Measurements from ENCODE around the gene CXCL14.

Gene CXCL14

DNA sequence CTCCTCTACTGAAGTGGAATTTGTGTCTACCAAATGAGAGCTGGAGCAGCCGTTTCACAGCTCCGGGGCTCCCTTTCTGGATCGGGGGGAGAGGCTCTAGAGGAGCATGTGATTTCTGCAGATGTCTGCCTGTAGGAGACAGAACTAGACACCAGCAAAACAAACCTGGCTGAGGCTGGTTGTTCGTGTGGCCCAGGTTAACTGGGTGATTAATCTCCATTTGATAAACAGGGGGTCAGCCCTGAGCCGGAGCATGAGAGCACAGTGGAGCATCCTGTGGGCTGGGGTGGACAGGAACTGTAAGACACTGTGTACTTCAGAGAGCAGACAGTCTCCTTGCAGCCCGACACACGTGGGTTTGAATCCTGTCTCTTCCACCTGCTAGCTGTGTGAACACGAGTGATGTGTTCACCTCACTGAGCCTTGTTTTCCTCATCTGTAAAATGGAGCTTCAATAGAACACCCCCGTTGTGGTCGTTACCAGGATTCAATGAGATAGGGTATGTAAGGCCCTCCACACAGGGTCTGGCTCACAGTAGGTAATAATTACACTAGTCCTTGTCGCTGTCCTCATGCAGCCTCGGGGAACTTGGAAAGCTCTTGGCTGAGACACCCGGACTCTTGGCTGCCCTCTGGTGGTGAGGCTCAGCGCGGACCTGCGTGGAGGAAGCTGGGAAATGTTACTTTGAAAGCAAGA, 12.9 kb downstream of the CXCL14 start:
- TF ChIP-seq, protein P1, sequence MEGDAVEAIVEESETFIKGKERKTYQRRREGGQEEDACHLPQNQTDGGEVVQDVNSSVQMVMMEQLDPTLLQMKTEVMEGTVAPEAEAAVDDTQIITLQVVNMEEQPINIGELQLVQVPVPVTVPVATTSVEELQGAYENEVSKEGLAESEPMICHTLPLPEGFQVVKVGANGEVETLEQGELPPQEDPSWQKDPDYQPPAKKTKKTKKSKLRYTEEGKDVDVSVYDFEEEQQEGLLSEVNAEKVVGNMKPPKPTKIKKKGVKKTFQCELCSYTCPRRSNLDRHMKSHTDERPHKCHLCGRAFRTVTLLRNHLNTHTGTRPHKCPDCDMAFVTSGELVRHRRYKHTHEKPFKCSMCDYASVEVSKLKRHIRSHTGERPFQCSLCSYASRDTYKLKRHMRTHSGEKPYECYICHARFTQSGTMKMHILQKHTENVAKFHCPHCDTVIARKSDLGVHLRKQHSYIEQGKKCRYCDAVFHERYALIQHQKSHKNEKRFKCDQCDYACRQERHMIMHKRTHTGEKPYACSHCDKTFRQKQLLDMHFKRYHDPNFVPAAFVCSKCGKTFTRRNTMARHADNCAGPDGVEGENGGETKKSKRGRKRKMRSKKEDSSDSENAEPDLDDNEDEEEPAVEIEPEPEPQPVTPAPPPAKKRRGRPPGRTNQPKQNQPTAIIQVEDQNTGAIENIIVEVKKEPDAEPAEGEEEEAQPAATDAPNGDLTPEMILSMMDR (IDR thresholded peaks at IDR 0.05; ENCODE audit: low read length, missing control alignments): peak; percentile 96
- DNase-seq (ENCODE audit: low read depth): peak; percentile 70
- no peak overlapping the region for H3K4me3 ChIP-seq (replicated peaks; ENCODE audit: low read depth, low read length)

- no peak for DNase-seq (ENCODE audit: low read depth)
- TF ChIP-seq, protein P1 (IDR thresholded peaks at IDR 0.05; ENCODE audit: low read length, missing control alignments): no peak
- no peak overlapping the region for H3K4me3 ChIP-seq (replicated peaks; ENCODE audit: low read depth, low read length)
Measured at GRCh38 chr5:135565266-135565665, 13.5 kb downstream of the CXCL14 start.

DNA sequence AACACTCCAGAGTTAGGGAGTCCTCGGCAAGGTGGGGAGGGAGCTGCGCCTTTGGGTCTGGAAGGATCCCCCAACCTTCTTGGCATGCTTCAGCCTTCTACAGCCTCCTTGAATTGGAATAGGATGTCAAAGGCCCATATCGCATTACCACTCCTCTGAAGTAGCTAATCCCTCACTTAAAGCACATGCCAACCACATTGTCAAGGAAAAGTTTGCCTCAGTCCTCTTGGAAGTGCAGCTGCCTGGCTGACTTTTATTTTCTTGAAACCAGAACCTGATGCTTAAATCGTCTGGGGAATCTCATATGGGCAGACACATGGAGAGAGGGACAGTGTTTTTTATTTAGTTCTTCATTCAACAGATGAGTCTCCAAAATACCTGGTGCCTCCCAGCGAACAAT, 14.5 kb downstream of the CXCL14 start:
- no peak for DNase-seq (ENCODE audit: low read depth)
- no peak overlapping the region for H3K4me3 ChIP-seq (replicated peaks; ENCODE audit: low read depth, low read length)
- TF ChIP-seq, protein P1 (IDR thresholded peaks at IDR 0.05; ENCODE audit: low read length, missing control alignments): no peak

DNA sequence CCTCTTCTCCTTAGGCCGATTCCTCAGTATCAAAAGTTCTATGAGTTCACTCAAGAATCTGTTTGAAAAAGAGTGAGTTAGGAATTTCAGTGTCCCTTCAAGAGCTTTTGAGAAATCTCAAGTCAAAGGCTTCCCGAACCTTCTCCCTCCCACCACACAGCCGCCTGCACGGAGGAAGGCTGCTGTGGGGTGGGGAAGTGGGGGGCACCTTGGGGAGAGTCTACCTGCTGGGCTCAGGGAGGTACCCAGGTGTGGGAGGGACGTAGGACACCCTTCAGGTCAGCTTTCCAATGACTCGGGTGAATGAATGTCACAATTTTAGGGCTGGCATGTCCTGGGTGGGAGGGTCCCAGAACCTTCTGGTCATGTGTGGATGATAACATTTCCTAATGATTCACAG, 17.5 kb downstream of the CXCL14 start:
- no peak for DNase-seq (ENCODE audit: low read depth)
- TF ChIP-seq, protein P1 (IDR thresholded peaks at IDR 0.05; ENCODE audit: low read length, missing control alignments): no peak
- no peak overlapping the region for H3K4me3 ChIP-seq (replicated peaks; ENCODE audit: low read depth, low read length)

- TF ChIP-seq, protein P1 (IDR thresholded peaks at IDR 0.05; ENCODE audit: low read length, missing control alignments): peak; percentile 88
- peak; percentile 77 for DNase-seq (ENCODE audit: low read depth)
- H3K4me3 ChIP-seq (replicated peaks; ENCODE audit: low read depth, low read length): no peak overlapping the region
Measured at GRCh38 chr5:135560858-135561257, 17.9 kb downstream of the CXCL14 start.

GRCh38 chr5:135559354-135559753, 19.4 kb downstream of the CXCL14 start:
- H3K4me3 ChIP-seq (replicated peaks; ENCODE audit: low read depth, low read length): no peak overlapping the region
- no peak for DNase-seq (ENCODE audit: low read depth)
- TF ChIP-seq, protein P1 (IDR thresholded peaks at IDR 0.05; ENCODE audit: low read length, missing control alignments): no peak
